A549 (cell line): Measurements from ENCODE around the gene SCNN1B. TPM values are rescaled to one million over a fixed set of nuclear protein-coding genes. Genes with fewer than 3 reads are reported as not detected.
"Not testable (repeated sequence)": the region's sequence is repeated elsewhere in the genome, so short reads cannot be mapped to it uniquely, and the experiment has no call there.

Experiments
- ATAC-seq, 2 experiments: fragments of 200-7000 bp in 1 of 2; fragments of >200 bp in 1 of 2; cut with Nextera tagmentation in 1 of 2; cut with Tn5 transposase in 1 of 2; 3 replicates each; pipeline versions ENCODE4 v1.8.0 to v1.9.1; 2018 to 2020; ENCODE audit warnings: mild to moderate bottlenecking in 1 of 2, moderate library complexity in 1 of 2
- CTCF ChIA-PET: fragments of 300-600 bp; sonication (Branson Sonifier 250); formaldehyde crosslinking; extraction: SDS; loops from one replicate; lab custom pipeline; 2021; ENCODE audit warnings: antibody characterized with exemption, inconsistent platforms; lab: Yijun Ruan, JAX
- POLR2A ChIA-PET: fragments of 350-600 bp; formaldehyde crosslinking; extraction: SDS; loops from one replicate; lab custom pipeline; 2021; ENCODE audit warnings: antibody characterized with exemption, inconsistent platforms; lab: Yijun Ruan, JAX
- DNase-seq, 2 experiments: peaks; one replicate each; pipeline versions ENCODE4 v3.0.0 to v3.0.0-alpha.2; 2011 to 2016; ENCODE audit warnings: low read depth in 1 of 2, low spot score in 1 of 2
- FAIRE-seq: peaks from 2 replicates; lab custom pipeline; 2011; peaks lifted over from hg19 to GRCh38; lab: Jason Lieb, UNC
- H3K27ac ChIP-seq, 2 experiments: fragments of >200 bp; sonication (Bioruptor Twin); formaldehyde crosslinking; 3 replicates each; pipeline ENCODE4 v1.5.1; 2016 to 2017
- H3K4me1 ChIP-seq: fragments of >200 bp; sonication (Bioruptor Twin); formaldehyde crosslinking; 3 replicates; pipeline ENCODE4 v1.6.1; 2016
- H3K4me2 ChIP-seq: fragments of >200 bp; sonication (Bioruptor Twin); formaldehyde crosslinking; 3 replicates; pipeline ENCODE4 v1.6.1; 2016
- H3K4me3 ChIP-seq: fragments of >200 bp; sonication (Bioruptor Twin); formaldehyde crosslinking; 3 replicates; pipeline ENCODE4 v1.5.1; 2016
- H3K9me3 ChIP-seq: fragments of >200 bp; sonication (Bioruptor Twin); formaldehyde crosslinking; 3 replicates; pipeline ENCODE4 v1.6.1; 2016
- CEBPB ChIP-seq, 2 experiments: fragments of >200 bp in 1 of 2; sonication (Bioruptor Twin) in 1 of 2; formaldehyde crosslinking in 1 of 2; IDR thresholded peaks; 2 replicates each; pipeline ENCODE4 v1.6.1; 2012 to 2016
- FOXS1 ChIP-seq: fragments of 250-450 bp; sonication (Bioruptor Pico); IDR thresholded peaks from 2 replicates; pipeline ENCODE4 v1.5.0; 2020; ENCODE audit warnings: mild to moderate bottlenecking, moderate library complexity
- GATA3 ChIP-seq: IDR thresholded peaks from 2 replicates; pipeline ENCODE4 v1.6.1; 2012; ENCODE audit warnings: borderline replicate concordance
- HEYL ChIP-seq: fragments of 250-450 bp; sonication (Bioruptor Pico); IDR thresholded peaks from 2 replicates; pipeline ENCODE4 v1.8.0; 2021; ENCODE audit warnings: mild to moderate bottlenecking, moderate library complexity
- MAZ ChIP-seq: fragments of 150-350 bp; IDR thresholded peaks from 2 replicates; pipeline ENCODE4 v1.6.1; 2014; ENCODE audit warnings: antibody characterized with exemption, low read depth, low read length, borderline replicate concordance
- POLR2A ChIP-seq: IDR thresholded peaks from 2 replicates; pipeline ENCODE4 v1.6.1; 2012; ENCODE audit warnings: mild to moderate bottlenecking, low read length
- POLR2AphosphoS2 ChIP-seq: conservative IDR thresholded peaks from 2 replicates; pipeline ENCODE4 v1.6.1; 2012; ENCODE audit warnings: low read length, improper control_type of control experiment, inconsistent platforms
- SREBF2 ChIP-seq: fragments of 450-650 bp; IDR thresholded peaks from 2 replicates; pipeline ENCODE4 v1.6.1; 2014; ENCODE audit warnings: mild to moderate bottlenecking, moderate library complexity
- ZC3H11A ChIP-seq: fragments of 450-650 bp; IDR thresholded peaks from 2 replicates; pipeline ENCODE4 v1.6.1; 2014; ENCODE audit warnings: antibody characterized with exemption, mild to moderate bottlenecking
- ZFP36 ChIP-seq: fragments of 450-650 bp; IDR thresholded peaks from 2 replicates; pipeline ENCODE4 v1.6.1; 2014; ENCODE audit warnings: borderline replicate concordance; ENCODE audit not compliant: partially characterized antibody
- ZNF302 ChIP-seq: fragments of 250-450 bp; sonication (Bioruptor Pico); IDR thresholded peaks from 2 replicates; pipeline ENCODE4 v1.9.0; 2021; ENCODE audit warnings: inconsistent platforms, mild to moderate bottlenecking, moderate library complexity
- WGBS: methylation state at CpG from one replicate; pipeline ENCODE4 v1.1.6; 2017; ENCODE audit errors: missing lambda C conversion rate; 5-methylcytosine and 5-hydroxymethylcytosine counted together
- polyA plus RNA-seq, 4 experiments: library from polyadenylated mRNA; depleted of rRNA in 3 of 4; stranded (reverse); fragments of >200 nt; fragmentation: RNase III in 1 of 4; extraction: RNeasy Plus Mini Kit Qiagen cat#74134 plus additional on column Dnase treatment in 1 of 4; gene quantifications; 2 replicates in 3 of 4; 3 replicates in 1 of 4; pipeline ENCODE4 v1.2.3, GENCODE V29; 2011 to 2017
- TF ChIP-seq, protein P1 (sequence below): IDR thresholded peaks from 2 replicates; pipeline ENCODE4 v1.6.1; 2012
- TF ChIP-seq, protein P2 (sequence below): fragments of 250-450 bp; sonication (Bioruptor Pico); IDR thresholded peaks from 2 replicates; pipeline ENCODE4 v1.5.0; 2020; ENCODE audit warnings: low read depth, mild to moderate bottlenecking, moderate library complexity
- TF ChIP-seq, protein P3 (sequence below): fragments of 450-650 bp; IDR thresholded peaks from 2 replicates; pipeline ENCODE4 v1.6.1; 2014; ENCODE audit warnings: antibody characterized with exemption
- TF ChIP-seq, protein P4 (sequence below): fragments of 250-450 bp; sonication (Bioruptor Pico); IDR thresholded peaks from 2 replicates; pipeline ENCODE4 v1.5.0; 2021; ENCODE audit warnings: mild to moderate bottlenecking, moderate library complexity, borderline replicate concordance
- TF ChIP-seq, protein P5 (sequence below): fragments of 150-350 bp; IDR thresholded peaks from 2 replicates; pipeline ENCODE4 v1.6.1; 2014; ENCODE audit warnings: low read depth, mild to moderate bottlenecking, low read length

Gene SCNN1B
- polyA plus RNA-seq, 2 of the 4 experiments (the other 2 are of a cell fraction): 0.25 TPM; not detected in 1

DNA sequence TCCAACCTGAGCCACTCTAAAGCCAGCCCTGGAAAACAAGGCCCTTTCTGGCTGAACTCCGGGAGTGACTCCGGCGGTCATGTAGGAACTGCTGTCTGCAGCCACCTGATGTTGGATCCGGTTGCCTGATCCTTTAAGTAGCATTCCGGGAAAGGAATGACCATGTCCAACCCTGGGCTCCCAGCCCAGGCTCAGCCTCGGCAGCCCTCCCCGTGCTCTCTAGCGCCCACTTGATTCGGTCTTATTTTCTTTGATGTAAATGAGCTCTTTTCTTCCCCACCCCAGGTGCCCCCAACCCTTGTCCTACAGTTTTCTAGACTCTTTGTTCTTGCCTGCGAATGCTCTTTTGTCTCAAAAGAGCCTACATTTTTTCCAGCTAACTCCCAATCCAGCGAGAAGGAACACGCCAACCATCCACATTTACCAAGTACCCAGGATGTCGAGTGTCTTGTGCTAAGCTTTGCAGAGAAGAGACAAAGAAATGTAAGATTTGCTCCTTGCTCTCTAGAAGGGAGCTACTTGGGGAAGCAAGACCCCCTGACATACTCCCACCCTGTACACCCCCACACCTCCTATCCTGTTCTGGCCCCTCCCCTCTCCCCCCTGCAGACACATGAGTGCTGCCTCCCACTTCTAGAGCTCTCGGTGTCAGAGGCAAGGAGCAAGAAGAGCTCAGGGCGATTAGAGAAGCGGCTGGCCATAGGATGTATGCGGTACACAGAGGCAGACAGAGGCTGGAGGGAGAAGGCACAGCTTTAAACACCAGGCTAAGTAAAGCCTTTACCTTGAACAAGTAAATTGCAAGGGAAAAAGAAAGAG is 97.1 kb downstream of the SCNN1B start:
- ChIA-PET POLR2A (no interaction called here), CTCF (interaction anchor here (0.6 to 4.0 kb wide), 3 partner anchors 16 to 207 kb away, joined by 3 to 23 read pairs (median 7); no protein-coding TSS in a partner anchor)
- Histone ChIP-seq H3K4me3 (no peak overlapping the region), H3K27ac (no peak overlapping the region)
- TF ChIP-seq FOXS1: no peak
- no peak for TF ChIP-seq CEBPB (IDR thresholded peaks at IDR 0.05)
- no peak for TF ChIP-seq ZNF302 (CRISPR knock-in tag)
- TF ChIP-seq, protein P1, sequence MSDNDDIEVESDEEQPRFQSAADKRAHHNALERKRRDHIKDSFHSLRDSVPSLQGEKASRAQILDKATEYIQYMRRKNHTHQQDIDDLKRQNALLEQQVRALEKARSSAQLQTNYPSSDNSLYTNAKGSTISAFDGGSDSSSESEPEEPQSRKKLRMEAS: no peak
- no peak for TF ChIP-seq GATA3
- TF ChIP-seq ZFP36: no peak
- TF ChIP-seq, protein P2, sequence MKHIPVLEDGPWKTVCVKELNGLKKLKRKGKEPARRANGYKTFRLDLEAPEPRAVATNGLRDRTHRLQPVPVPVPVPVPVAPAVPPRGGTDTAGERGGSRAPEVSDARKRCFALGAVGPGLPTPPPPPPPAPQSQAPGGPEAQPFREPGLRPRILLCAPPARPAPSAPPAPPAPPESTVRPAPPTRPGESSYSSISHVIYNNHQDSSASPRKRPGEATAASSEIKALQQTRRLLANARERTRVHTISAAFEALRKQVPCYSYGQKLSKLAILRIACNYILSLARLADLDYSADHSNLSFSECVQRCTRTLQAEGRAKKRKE (CRISPR knock-in tag): no peak
- TF ChIP-seq SREBF2: no peak
- TF ChIP-seq, all 56 proteins: peak for 0
- FAIRE-seq: no peak
- H3K4me2 ChIP-seq: no peak overlapping the region
- 94% methylated on average over 17 of the region's 17 CpGs for WGBS
- H3K4me1 ChIP-seq: no peaks in the 10 kb centered on the region
- H3K9me3 ChIP-seq: no peaks in the 10 kb centered on the region
- no peak for ATAC-seq
- no peak for DNase-seq

DNA sequence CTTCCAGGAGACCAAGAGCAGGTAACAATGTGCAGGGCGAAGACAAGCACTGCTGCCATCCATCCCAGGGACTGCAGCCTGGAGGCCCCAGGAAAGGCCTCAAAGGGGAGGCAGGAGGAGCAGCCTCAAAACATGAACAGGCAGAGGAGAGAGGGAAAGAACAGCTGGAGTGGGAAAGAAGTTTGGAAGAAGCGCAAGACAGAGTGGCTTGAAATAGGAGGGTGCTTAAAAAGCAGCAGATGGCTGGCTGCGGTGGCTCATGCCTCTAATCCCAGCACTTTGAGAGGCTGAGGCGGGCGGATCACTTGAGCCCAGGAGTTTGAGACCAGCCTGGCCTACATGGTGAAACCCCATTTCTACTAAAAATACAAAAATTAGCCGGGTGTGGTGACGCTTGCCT is 98.3 kb downstream of the SCNN1B start:
- ATAC-seq, FAIRE-seq, POLR2A ChIA-PET, H3K27ac ChIP-seq, H3K9me3 ChIP-seq, H3K4me2 ChIP-seq, H3K4me1 ChIP-seq, DNase-seq, H3K4me3 ChIP-seq: not testable (repeated sequence)
- 96% methylated on average over 7 of the region's 7 CpGs for WGBS
- CTCF ChIA-PET: interaction anchor here (4.0 kb wide), 1 partner anchor 34 kb away, joined by 23 read pairs; no protein-coding TSS in a partner anchor

GRCh38 chr16:23401139-23401538 is 99.0 kb downstream of the SCNN1B start:
- POLR2A ChIA-PET: no interaction called here
- ATAC-seq: no peak
- no peak for FAIRE-seq

More at GRCh38 chr16:23401139-23401538, 99.0 kb downstream of the SCNN1B start:
- CTCF ChIA-PET: interaction anchor here (4.0 kb wide), 1 partner anchor 33 kb away, joined by 23 read pairs; no protein-coding TSS in a partner anchor
- 89% methylated on average over 8 of the region's 8 CpGs for WGBS
- no peak for DNase-seq
- Histone ChIP-seq H3K9me3 (no peaks in the 10 kb centered on the region), H3K4me1 (no peaks in the 10 kb centered on the region), H3K27ac (no peak overlapping the region), H3K4me2 (no peak overlapping the region), H3K4me3 (no peak overlapping the region)
- TF ChIP-seq, protein P3, sequence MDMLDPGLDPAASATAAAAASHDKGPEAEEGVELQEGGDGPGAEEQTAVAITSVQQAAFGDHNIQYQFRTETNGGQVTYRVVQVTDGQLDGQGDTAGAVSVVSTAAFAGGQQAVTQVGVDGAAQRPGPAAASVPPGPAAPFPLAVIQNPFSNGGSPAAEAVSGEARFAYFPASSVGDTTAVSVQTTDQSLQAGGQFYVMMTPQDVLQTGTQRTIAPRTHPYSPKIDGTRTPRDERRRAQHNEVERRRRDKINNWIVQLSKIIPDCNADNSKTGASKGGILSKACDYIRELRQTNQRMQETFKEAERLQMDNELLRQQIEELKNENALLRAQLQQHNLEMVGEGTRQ: no peak
- TF ChIP-seq ZFP36 (no peak), POLR2A (no peak), POLR2AphosphoS2 (no peak), SREBF2 (no peak), ZC3H11A (no peak), MAZ (no peak), HEYL (CRISPR knock-in tag) (no peak)
- TF ChIP-seq, protein P2 (CRISPR knock-in tag): no peak
- TF ChIP-seq, protein P4, sequence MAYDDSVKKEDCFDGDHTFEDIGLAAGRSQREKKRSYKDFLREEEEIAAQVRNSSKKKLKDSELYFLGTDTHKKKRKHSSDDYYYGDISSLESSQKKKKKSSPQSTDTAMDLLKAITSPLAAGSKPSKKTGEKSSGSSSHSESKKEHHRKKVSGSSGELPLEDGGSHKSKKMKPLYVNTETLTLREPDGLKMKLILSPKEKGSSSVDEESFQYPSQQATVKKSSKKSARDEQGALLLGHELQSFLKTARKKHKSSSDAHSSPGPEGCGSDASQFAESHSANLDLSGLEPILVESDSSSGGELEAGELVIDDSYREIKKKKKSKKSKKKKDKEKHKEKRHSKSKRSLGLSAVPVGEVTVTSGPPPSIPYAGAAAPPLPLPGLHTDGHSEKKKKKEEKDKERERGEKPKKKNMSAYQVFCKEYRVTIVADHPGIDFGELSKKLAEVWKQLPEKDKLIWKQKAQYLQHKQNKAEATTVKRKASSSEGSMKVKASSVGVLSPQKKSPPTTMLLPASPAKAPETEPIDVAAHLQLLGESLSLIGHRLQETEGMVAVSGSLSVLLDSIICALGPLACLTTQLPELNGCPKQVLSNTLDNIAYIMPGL: no peak
- TF ChIP-seq, protein P5, sequence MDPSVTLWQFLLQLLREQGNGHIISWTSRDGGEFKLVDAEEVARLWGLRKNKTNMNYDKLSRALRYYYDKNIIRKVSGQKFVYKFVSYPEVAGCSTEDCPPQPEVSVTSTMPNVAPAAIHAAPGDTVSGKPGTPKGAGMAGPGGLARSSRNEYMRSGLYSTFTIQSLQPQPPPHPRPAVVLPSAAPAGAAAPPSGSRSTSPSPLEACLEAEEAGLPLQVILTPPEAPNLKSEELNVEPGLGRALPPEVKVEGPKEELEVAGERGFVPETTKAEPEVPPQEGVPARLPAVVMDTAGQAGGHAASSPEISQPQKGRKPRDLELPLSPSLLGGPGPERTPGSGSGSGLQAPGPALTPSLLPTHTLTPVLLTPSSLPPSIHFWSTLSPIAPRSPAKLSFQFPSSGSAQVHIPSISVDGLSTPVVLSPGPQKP: no peak
